GM20431 (cell line): ENCODE measurements around the gene C14orf180.

Experiments used
- in situ Hi-C: fragments of 300-500 bp; cut with MseI, MboI; formaldehyde crosslinking; loops from one replicate; pipeline ENCODE4 v1.15.0; 2020; ENCODE audit warnings: low sequenced_read_pairs; ENCODE audit not compliant: unreplicated experiment

C14orf180 gene

GRCh38 chr14:104638190-104638589, 58.6 kb downstream of the C14orf180 start:
- in situ Hi-C loops, result no loop called here

- in situ Hi-C loops, result no loop called here
Measured at GRCh38 chr14:104638927-104639450, 59.4 kb downstream of the C14orf180 start.

- in situ Hi-C loops, result no loop called here
Measured at GRCh38 chr14:104639471-104639870, 59.9 kb downstream of the C14orf180 start.
